Gastroesophageal sphincter (tissue), 3 donors: Measurements from ENCODE around the gene IMMP2L.

ENCODE experiments used
- CTCF ChIP-seq, 4 experiments: fragments of 200-600 bp in 2 of 4; fragments of 450-650 bp in 2 of 4; sonication (generic) in 1 of 4; IDR thresholded peaks; one replicate each; pipeline ENCODE4 v1.5.1; 2017 to 2019; ENCODE audit warnings: antibody characterized with exemption in 4 of 4, mild to moderate bottlenecking in 2 of 4, moderate library complexity in 2 of 4
- EP300 ChIP-seq: sonication (generic); formaldehyde crosslinking; IDR thresholded peaks from one replicate; pipeline ENCODE4 v1.6.1; 2017; ENCODE audit warnings: antibody characterized with exemption, mild to moderate bottlenecking
- POLR2A ChIP-seq, 2 donors: fragments of 450-650 bp; IDR thresholded peaks; one replicate each; pipeline ENCODE4 v1.6.1; 2017; ENCODE audit warnings: antibody characterized with exemption in 2 of 2, mild to moderate bottlenecking in 2 of 2, moderate library complexity in 1 of 2
- POLR2AphosphoS5 ChIP-seq: sonication (generic); formaldehyde crosslinking; IDR thresholded peaks from one replicate; pipeline ENCODE4 v1.6.1; 2017; ENCODE audit warnings: antibody characterized with exemption

- TF ChIP-seq CTCF (IDR thresholded peaks at IDR 0.05), result no peak
- no peak for TF ChIP-seq POLR2A (IDR thresholded peaks at IDR 0.05)
- TF ChIP-seq EP300, result no peak
- no peak for TF ChIP-seq POLR2AphosphoS5
Measured at GRCh38 chr7:110863258-110863657, 699.0 kb downstream of the IMMP2L start.
